ENCODE results near the gene DOCK4.

The DOCK4 gene

GRCh38 chr7:111860248-111860647 is 346.0 kb downstream of the DOCK4 start:
- no peak for DNase-seq (ENCODE audit: low read depth, low spot score)

GRCh38 chr7:111858331-111858730 is 347.9 kb downstream of the DOCK4 start:
- no peak for DNase-seq (ENCODE audit: low read depth, low spot score)

GRCh38 chr7:111855842-111856227 is 350.4 kb downstream of the DOCK4 start:
- DNase-seq (ENCODE audit: low read depth, low spot score): peak; percentile 24

GRCh38 chr7:111855161-111855841 is 350.9 kb downstream of the DOCK4 start:
- DNase-seq (ENCODE audit: low read depth, low spot score): peak; percentile 61

- DNase-seq (ENCODE audit: low read depth, low spot score): no peak
These were observed 352.8 kb downstream of the DOCK4 start for GRCh38 chr7:111853201-111853990.

GRCh38 chr7:111852081-111852480 is 354.1 kb downstream of the DOCK4 start:
- DNase-seq (ENCODE audit: low read depth, low spot score): no peak

- no peak for DNase-seq (ENCODE audit: low read depth, low spot score)
These were observed 359.3 kb downstream of the DOCK4 start for GRCh38 chr7:111846898-111847297.

- DNase-seq (ENCODE audit: low read depth, low spot score): no peak
These were observed 360.3 kb downstream of the DOCK4 start for GRCh38 chr7:111845853-111846252.

- DNase-seq (ENCODE audit: low read depth, low spot score): no peak
These were observed 361.1 kb downstream of the DOCK4 start for GRCh38 chr7:111844904-111845671.

GRCh38 chr7:111842491-111842890 is 363.7 kb downstream of the DOCK4 start:
- DNase-seq (ENCODE audit: low read depth, low spot score): no peak

- no peak for DNase-seq (ENCODE audit: low read depth, low spot score)
These were observed 364.5 kb downstream of the DOCK4 start for GRCh38 chr7:111841596-111842205.

- DNase-seq (ENCODE audit: low read depth, low spot score): no peak
These were observed 365.7 kb downstream of the DOCK4 start for GRCh38 chr7:111840528-111840927.

GRCh38 chr7:111839261-111839660 is 366.9 kb downstream of the DOCK4 start:
- DNase-seq (ENCODE audit: low read depth, low spot score): no peak

GRCh38 chr7:111836592-111836991 is 369.6 kb downstream of the DOCK4 start:
- DNase-seq (ENCODE audit: low read depth, low spot score): no peak

GRCh38 chr7:111835066-111835465 is 371.1 kb downstream of the DOCK4 start:
- peak; percentile 70 for DNase-seq (ENCODE audit: low read depth, low spot score)

GRCh38 chr7:111834367-111834766 is 371.8 kb downstream of the DOCK4 start:
- DNase-seq (ENCODE audit: low read depth, low spot score): no peak

GRCh38 chr7:111833466-111833865 is 372.7 kb downstream of the DOCK4 start:
- DNase-seq (ENCODE audit: low read depth, low spot score): no peak

- no peak for DNase-seq (ENCODE audit: low read depth, low spot score)
These were observed 374.0 kb downstream of the DOCK4 start for GRCh38 chr7:111832174-111832573.

GRCh38 chr7:111829221-111829620 is 377.0 kb downstream of the DOCK4 start:
- no peak for DNase-seq (ENCODE audit: low read depth, low spot score)

- peak; percentile 70 for DNase-seq (ENCODE audit: low read depth, low spot score)
These were observed 378.2 kb downstream of the DOCK4 start for GRCh38 chr7:111827863-111828504.

- no peak for DNase-seq (ENCODE audit: low read depth, low spot score)
These were observed 381.2 kb downstream of the DOCK4 start for GRCh38 chr7:111825046-111825445.
